T-helper 1 cell treated with Interleukin-12 subunit alpha and Interleukin-12 subunit beta and Interleukin-4 antibody, amounts not matched to agents 30 μg/mL and 1 μg/mL, for 36 hours (primary cell): Measurements from ENCODE around the gene FLT1.

Experiments
- H3K27ac Mint-ChIP-seq: one replicate; pipeline ENCODE4 v1.8.0; 2021; ENCODE audit warnings: mild to moderate bottlenecking, mixed read lengths
- H3K27me3 Mint-ChIP-seq: one replicate; pipeline ENCODE4 v1.8.0; 2021; ENCODE audit warnings: low read depth, mixed read lengths
- H3K36me3 Mint-ChIP-seq: one replicate; pipeline ENCODE4 v1.8.0; 2021; ENCODE audit warnings: low read depth, mixed read lengths
- H3K4me1 Mint-ChIP-seq: one replicate; pipeline ENCODE4 v1.8.0; 2021; ENCODE audit warnings: low read depth, mixed read lengths
- H3K4me3 Mint-ChIP-seq: one replicate; pipeline ENCODE4 v1.8.0; 2021; ENCODE audit warnings: mild to moderate bottlenecking, moderate library complexity, mixed read lengths
- H3K9me3 Mint-ChIP-seq: one replicate; pipeline ENCODE4 v1.8.0; 2021; ENCODE audit warnings: mixed read lengths

The FLT1 gene

GRCh38 chr13:28401303-28402056 is 93.4 kb downstream of the FLT1 start:
- H3K4me1 Mint-ChIP-seq: peaks cover 5% of the 10 kb centered on the region
- no peaks in the 10 kb centered on the region for H3K27me3 Mint-ChIP-seq
- H3K36me3 Mint-ChIP-seq: no peaks in the 10 kb centered on the region
- H3K27ac Mint-ChIP-seq: no peak overlapping the region
- H3K9me3 Mint-ChIP-seq: no peaks in the 10 kb centered on the region
- H3K4me3 Mint-ChIP-seq: no peak overlapping the region

- no peaks in the 10 kb centered on the region for H3K4me1 Mint-ChIP-seq
- no peaks in the 10 kb centered on the region for H3K9me3 Mint-ChIP-seq
- peaks cover 3% of the 10 kb centered on the region for H3K36me3 Mint-ChIP-seq
- H3K27ac Mint-ChIP-seq: no peak overlapping the region
- no peak overlapping the region for H3K4me3 Mint-ChIP-seq
- no peaks in the 10 kb centered on the region for H3K27me3 Mint-ChIP-seq
These were observed 98.9 kb downstream of the FLT1 start for GRCh38 chr13:28396053-28396452.

GRCh38 chr13:28394422-28394821 is 100.5 kb downstream of the FLT1 start:
- H3K36me3 Mint-ChIP-seq: peaks cover 3% of the 10 kb centered on the region
- no peaks in the 10 kb centered on the region for H3K27me3 Mint-ChIP-seq
- H3K27ac Mint-ChIP-seq: no peak overlapping the region
- no peak overlapping the region for H3K4me3 Mint-ChIP-seq
- no peaks in the 10 kb centered on the region for H3K4me1 Mint-ChIP-seq
- H3K9me3 Mint-ChIP-seq: no peaks in the 10 kb centered on the region

- H3K27me3 Mint-ChIP-seq: no peaks in the 10 kb centered on the region
- no peaks in the 10 kb centered on the region for H3K9me3 Mint-ChIP-seq
- no peak overlapping the region for H3K4me3 Mint-ChIP-seq
- H3K36me3 Mint-ChIP-seq: peaks cover 3% of the 10 kb centered on the region
- no peaks in the 10 kb centered on the region for H3K4me1 Mint-ChIP-seq
- H3K27ac Mint-ChIP-seq: no peak overlapping the region
These were observed 101.9 kb downstream of the FLT1 start for GRCh38 chr13:28392896-28393505.

DNA sequence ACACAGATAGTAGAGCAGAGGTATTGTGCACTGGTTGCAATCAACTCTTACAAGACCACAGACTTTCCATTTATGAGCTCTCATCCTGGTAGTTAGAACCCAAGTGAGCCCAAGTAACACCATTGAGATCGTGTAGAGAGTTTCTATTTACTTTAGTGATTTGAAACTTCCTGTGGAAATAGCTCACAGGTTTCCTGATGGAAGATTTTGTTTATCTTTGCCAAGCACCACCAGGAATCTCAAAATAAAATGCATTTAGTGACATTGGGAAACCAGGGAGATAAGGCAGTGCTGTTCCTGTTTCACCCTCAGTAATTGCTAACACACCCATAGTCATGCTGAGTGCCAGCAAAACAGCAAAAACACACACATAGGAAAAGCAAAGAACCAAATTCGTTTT is 102.5 kb downstream of the FLT1 start:
- Mint-ChIP-seq H3K36me3 (peaks cover 3% of the 10 kb centered on the region), H3K27ac (no peak overlapping the region), H3K4me3 (no peak overlapping the region), H3K4me1 (no peaks in the 10 kb centered on the region), H3K27me3 (no peaks in the 10 kb centered on the region), H3K9me3 (no peaks in the 10 kb centered on the region)

- H3K27ac Mint-ChIP-seq: no peak overlapping the region
- no peaks in the 10 kb centered on the region for H3K27me3 Mint-ChIP-seq
- H3K4me1 Mint-ChIP-seq: peaks cover 8% of the 10 kb centered on the region
- H3K36me3 Mint-ChIP-seq: no peaks in the 10 kb centered on the region
- no peaks in the 10 kb centered on the region for H3K9me3 Mint-ChIP-seq
- no peak overlapping the region for H3K4me3 Mint-ChIP-seq
These were observed 107.0 kb downstream of the FLT1 start for GRCh38 chr13:28387740-28388501.

GRCh38 chr13:28385362-28385761 is 109.6 kb downstream of the FLT1 start:
- Mint-ChIP-seq H3K4me3 (no peak overlapping the region), H3K27ac (no peak overlapping the region), H3K36me3 (no peaks in the 10 kb centered on the region), H3K4me1 (peaks cover 8% of the 10 kb centered on the region), H3K9me3 (no peaks in the 10 kb centered on the region), H3K27me3 (no peaks in the 10 kb centered on the region)

GRCh38 chr13:28384789-28385188 is 110.1 kb downstream of the FLT1 start:
- peaks cover 8% of the 10 kb centered on the region for H3K4me1 Mint-ChIP-seq

DNA sequence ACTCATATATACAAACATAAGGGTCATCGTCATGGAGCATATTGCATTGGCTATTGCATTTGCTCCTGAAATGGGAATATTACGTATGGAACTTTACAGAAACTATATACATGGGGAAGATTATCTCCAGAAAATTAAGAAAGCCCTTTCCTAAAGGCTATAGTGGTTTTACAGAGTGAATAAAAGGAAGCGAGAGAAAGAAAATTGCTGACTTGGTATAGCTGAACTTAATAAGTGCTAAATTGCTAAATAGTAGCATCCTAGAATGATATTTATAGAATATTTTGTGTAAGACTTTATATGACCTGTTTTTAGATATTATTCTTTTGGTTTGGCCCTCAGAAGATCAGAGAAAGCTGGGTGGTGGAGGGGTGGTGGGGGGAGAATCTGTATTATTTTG is 114.6 kb downstream of the FLT1 start:
- no peak overlapping the region for H3K27ac Mint-ChIP-seq
- H3K4me1 Mint-ChIP-seq: peaks cover 7% of the 10 kb centered on the region
- no peak overlapping the region for H3K4me3 Mint-ChIP-seq
- no peaks in the 10 kb centered on the region for H3K9me3 Mint-ChIP-seq
- H3K27me3 Mint-ChIP-seq: no peaks in the 10 kb centered on the region
- H3K36me3 Mint-ChIP-seq: no peaks in the 10 kb centered on the region

More at GRCh38 chr13:28384789-28385188, 110.1 kb downstream of the FLT1 start:
- Mint-ChIP-seq H3K9me3 (no peaks in the 10 kb centered on the region), H3K36me3 (no peaks in the 10 kb centered on the region), H3K4me3 (no peak overlapping the region), H3K27ac (no peak overlapping the region), H3K27me3 (no peaks in the 10 kb centered on the region)

- Mint-ChIP-seq H3K36me3 (no peaks in the 10 kb centered on the region), H3K27me3 (no peaks in the 10 kb centered on the region), H3K27ac (no peak overlapping the region), H3K4me3 (no peak overlapping the region), H3K9me3 (no peaks in the 10 kb centered on the region), H3K4me1 (peaks cover 1% of the 10 kb centered on the region)
These were observed 115.4 kb downstream of the FLT1 start for GRCh38 chr13:28379371-28380083.

- no peaks in the 10 kb centered on the region for H3K9me3 Mint-ChIP-seq
- H3K4me1 Mint-ChIP-seq: no peaks in the 10 kb centered on the region
- H3K27ac Mint-ChIP-seq: no peak overlapping the region
- no peaks in the 10 kb centered on the region for H3K36me3 Mint-ChIP-seq
- no peaks in the 10 kb centered on the region for H3K27me3 Mint-ChIP-seq
- no peak overlapping the region for H3K4me3 Mint-ChIP-seq
These were observed 118.3 kb downstream of the FLT1 start for GRCh38 chr13:28376604-28377003.

DNA sequence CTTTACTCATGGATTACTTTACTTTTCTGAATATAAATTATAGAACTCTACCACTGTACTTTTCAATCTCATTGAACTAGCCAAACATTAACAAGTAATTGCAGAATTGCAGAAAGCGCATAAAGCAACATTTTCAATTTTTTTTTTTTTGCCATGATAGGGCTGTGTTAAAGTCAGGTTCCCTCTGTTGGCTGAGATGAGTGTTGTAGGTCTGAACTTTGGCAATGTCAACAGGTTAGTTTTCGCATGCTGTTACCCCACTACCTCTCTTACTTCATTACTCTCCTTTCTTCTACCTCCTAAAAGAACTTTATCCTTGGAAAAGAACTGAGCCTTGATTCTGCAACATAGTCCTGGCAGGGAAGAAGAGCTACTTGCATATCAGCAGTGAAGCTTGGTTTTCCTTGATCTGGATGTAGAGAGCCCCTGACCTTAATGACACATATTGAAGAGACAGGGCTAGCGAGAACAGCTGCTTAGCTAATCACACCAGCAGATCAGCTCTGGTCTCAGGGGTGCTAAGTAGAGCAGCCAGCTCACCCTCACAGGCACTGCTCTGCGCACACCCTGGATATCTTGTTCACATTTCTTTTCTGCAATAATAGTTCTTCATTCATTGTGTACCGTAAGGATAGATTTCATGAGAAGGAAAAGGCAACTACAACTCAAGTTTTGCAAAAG is 119.5 kb downstream of the FLT1 start:
- Mint-ChIP-seq H3K27ac (no peak overlapping the region), H3K4me1 (no peaks in the 10 kb centered on the region), H3K27me3 (no peaks in the 10 kb centered on the region), H3K36me3 (no peaks in the 10 kb centered on the region), H3K4me3 (no peak overlapping the region), H3K9me3 (no peaks in the 10 kb centered on the region)

DNA sequence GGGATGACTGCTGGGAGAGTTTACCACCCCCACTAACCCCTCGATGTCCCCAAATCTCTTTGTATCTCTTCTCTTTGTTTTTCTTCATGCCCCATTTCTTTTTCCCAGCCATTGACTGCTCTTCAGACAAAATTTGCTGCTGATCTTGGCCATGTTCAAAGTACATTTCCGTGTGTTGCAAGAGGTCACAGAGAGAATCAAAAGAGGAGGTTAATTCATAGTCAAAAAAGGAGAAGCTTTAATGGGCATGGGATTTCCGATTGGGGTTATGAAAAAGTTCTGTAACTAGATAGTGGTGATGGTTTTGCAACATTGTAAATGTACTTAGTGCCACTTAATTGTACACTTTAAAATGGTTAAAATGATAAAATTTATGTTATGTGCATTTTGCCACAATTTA is 121.1 kb downstream of the FLT1 start:
- no peaks in the 10 kb centered on the region for H3K9me3 Mint-ChIP-seq
- no peaks in the 10 kb centered on the region for H3K4me1 Mint-ChIP-seq
- H3K27me3 Mint-ChIP-seq: no peaks in the 10 kb centered on the region
- H3K36me3 Mint-ChIP-seq: no peaks in the 10 kb centered on the region
- no peak overlapping the region for H3K4me3 Mint-ChIP-seq
- no peak overlapping the region for H3K27ac Mint-ChIP-seq

GRCh38 chr13:28370448-28370847 is 124.5 kb downstream of the FLT1 start:
- peaks cover 2% of the 10 kb centered on the region for H3K36me3 Mint-ChIP-seq
- H3K27me3 Mint-ChIP-seq: no peaks in the 10 kb centered on the region
- no peaks in the 10 kb centered on the region for H3K9me3 Mint-ChIP-seq
- H3K27ac Mint-ChIP-seq: no peak overlapping the region
- H3K4me3 Mint-ChIP-seq: no peak overlapping the region
- no peaks in the 10 kb centered on the region for H3K4me1 Mint-ChIP-seq
